ENCODE results near the gene ARFRP1. TPM values are rescaled to one million over a fixed set of nuclear protein-coding genes. Genes with fewer than 3 reads are reported as not detected.

Gene ARFRP1
- total RNA-seq = 51.0 and 53.8 TPM in 2 replicates
- long read RNA-seq, transcript ARFRP1-214 (8 exons, 2,559 nt) = major isoform, 7 of 37 reads
- long read RNA-seq, transcript ARFRP1-208 (7 exons, 2,974 nt) = minor isoform, 6 of 37 reads
- long read RNA-seq, partial matches to known transcripts = 2 of 37 reads
- long read RNA-seq, other reads (novel, unspliced or antisense) = 13 of 37 reads

DNA sequence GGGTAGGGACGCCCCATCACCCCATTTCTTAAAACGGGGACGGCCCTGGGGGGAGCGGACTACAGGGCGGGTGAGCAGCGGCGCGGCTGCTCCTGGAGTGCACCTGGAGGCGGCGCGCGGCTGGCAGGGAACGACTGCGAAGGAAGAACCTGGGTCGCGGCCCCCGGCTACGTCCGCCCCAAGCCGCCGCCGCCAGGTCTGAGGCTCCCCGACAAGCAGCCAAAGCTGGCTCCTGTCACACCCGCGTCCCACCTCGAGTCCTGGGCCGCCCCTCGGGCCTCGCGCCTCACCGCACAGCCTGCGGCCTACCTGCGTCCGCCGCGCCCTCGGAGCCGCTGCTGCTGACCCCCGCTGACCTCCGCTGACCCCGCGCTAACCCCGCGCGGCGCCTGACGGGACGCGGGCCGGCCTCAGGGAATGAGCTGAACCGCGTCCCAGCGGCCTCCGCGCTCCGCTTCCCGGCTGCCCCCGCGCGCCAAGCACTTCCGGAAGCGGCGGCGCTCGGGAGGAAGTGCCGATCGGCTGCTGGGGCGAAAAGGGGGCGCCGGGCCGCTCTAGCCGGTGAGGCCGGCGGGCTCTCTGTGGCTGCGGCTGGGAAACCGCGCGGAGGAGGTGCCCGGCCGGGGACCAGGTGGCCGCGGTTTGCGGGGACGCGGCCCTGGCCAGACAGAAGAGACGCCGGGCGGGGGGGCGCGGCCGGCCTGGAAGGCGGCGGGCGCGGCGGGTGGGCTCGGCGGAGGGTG, at the start of gene ARFRP1, which contains the start of gene ZGPAT:
ARFRP1 (minus strand) TSS at position 419 of the 743 bp plus-strand sequence. CDS start 885 bp downstream, outside the sequence.
ZGPAT (plus strand) TSS at position 482 of the 743 bp plus-strand sequence. CDS start 542 bp downstream, outside the sequence.
- Mint-ChIP-seq H3K27me3 (no peaks in the 10 kb centered on the region), H3K9me3 (ENCODE audit: low read depth) (peaks cover 5% of the 10 kb centered on the region), H3K4me1 (ENCODE audit: low read depth) (peaks cover 11% of the 10 kb centered on the region), H3K27ac (peak within 1 kb of the TSS; percentile 81), H3K36me3 (ENCODE audit: insufficient read depth) (peaks cover 28% of the 10 kb centered on the region), H3K4me3 (ENCODE audit: low read depth) (peak within 1 kb of the TSS; percentile 85)
- no peak for TF ChIP-seq CTCF (IDR thresholded peaks at IDR 0.05; ENCODE audit: unreplicated experiment)
- DNase-seq (ENCODE audit: low spot score, unreplicated experiment) = peak; percentile 80

- H3K4me1 Mint-ChIP-seq (ENCODE audit: low read depth) = no peaks in the 10 kb centered on the region
- H3K27ac Mint-ChIP-seq = peak overlapping the region; percentile 82
- no peak overlapping the region for H3K4me3 Mint-ChIP-seq (ENCODE audit: low read depth)
- no peak for TF ChIP-seq CTCF (IDR thresholded peaks at IDR 0.05; ENCODE audit: unreplicated experiment)
- H3K9me3 Mint-ChIP-seq (ENCODE audit: low read depth) = no peaks in the 10 kb centered on the region
- peaks cover 8% of the 10 kb centered on the region for H3K36me3 Mint-ChIP-seq (ENCODE audit: insufficient read depth)
- H3K27me3 Mint-ChIP-seq = no peaks in the 10 kb centered on the region
- no peak for DNase-seq (ENCODE audit: low spot score, unreplicated experiment)
Observed at GRCh38 chr20:63756648-63756991, 48.8 kb upstream of the ARFRP1 start.

DNA sequence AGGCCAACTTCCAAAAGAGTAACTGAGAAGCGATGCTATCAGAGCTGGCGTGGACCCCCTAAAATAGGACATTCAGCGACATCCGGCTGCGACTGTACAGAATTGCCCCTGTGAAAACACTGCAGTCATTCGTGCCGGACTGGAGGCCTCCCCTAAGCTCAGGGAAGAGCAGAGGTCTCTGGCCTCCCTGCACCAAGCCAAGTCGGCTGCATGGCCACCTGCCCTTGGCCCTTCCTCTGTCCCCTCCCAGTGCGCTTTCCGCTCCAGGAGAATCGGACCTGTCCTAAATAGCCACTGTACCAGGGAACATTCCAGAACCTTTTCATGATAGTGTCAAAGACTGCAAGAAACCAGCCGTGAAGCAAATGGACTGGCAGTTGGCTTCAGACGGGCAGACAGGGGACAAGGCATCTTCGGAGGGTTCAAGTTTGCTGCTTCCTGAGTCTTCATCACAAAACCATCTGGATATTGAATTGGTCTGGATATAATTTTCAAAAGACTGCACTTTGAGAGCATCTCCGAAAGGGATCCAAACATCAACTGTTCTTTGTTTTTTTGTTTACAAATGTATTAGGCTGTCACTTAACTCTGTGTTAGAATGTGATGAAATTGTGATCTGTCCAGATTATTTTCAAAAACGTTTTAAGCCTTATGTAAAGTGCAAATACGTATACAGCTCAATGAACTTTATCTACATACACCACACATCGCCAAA, 48.3 kb upstream of the ARFRP1 start:
- Mint-ChIP-seq H3K36me3 (ENCODE audit: insufficient read depth) (peaks cover 8% of the 10 kb centered on the region), H3K27me3 (no peaks in the 10 kb centered on the region), H3K4me1 (ENCODE audit: low read depth) (no peaks in the 10 kb centered on the region), H3K4me3 (ENCODE audit: low read depth) (no peak overlapping the region), H3K27ac (peak overlapping the region; percentile 82), H3K9me3 (ENCODE audit: low read depth) (no peaks in the 10 kb centered on the region)
- DNase-seq (ENCODE audit: low spot score, unreplicated experiment) = no peak
- no peak for TF ChIP-seq CTCF (IDR thresholded peaks at IDR 0.05; ENCODE audit: unreplicated experiment)

DNA sequence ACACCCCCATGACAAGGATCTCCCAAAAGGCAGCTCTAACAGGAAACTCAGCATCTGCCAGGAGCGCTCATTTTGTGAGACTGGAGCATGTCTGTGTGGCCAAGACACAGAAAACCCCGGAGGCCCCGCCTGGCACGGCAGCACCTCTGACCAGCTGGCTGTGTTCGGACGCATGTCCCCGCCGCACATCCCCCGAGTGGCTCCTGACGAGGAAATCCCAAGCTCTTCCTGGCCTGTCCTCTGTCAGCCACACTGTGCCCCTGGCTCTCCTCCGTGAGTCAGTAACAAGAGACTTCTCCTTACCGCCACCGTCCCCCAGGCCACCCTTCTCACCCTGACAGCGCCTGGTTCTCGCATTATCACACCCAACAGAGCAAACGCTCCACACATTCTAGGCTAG, 46.2 kb upstream of the ARFRP1 start:
- no peak overlapping the region for H3K4me3 Mint-ChIP-seq (ENCODE audit: low read depth)
- no peak for DNase-seq (ENCODE audit: low spot score, unreplicated experiment)
- no peak for TF ChIP-seq CTCF (IDR thresholded peaks at IDR 0.05; ENCODE audit: unreplicated experiment)
- H3K27me3 Mint-ChIP-seq = no peaks in the 10 kb centered on the region
- no peak overlapping the region for H3K27ac Mint-ChIP-seq
- no peaks in the 10 kb centered on the region for H3K9me3 Mint-ChIP-seq (ENCODE audit: low read depth)
- peaks cover 3% of the 10 kb centered on the region for H3K36me3 Mint-ChIP-seq (ENCODE audit: insufficient read depth)
- no peaks in the 10 kb centered on the region for H3K4me1 Mint-ChIP-seq (ENCODE audit: low read depth)

GRCh38 chr20:63753381-63753780, 45.6 kb upstream of the ARFRP1 start:
- DNase-seq (ENCODE audit: low spot score, unreplicated experiment) = no peak

More at GRCh38 chr20:63753381-63753780, 45.6 kb upstream of the ARFRP1 start:
- H3K36me3 Mint-ChIP-seq (ENCODE audit: insufficient read depth) = peaks cover 3% of the 10 kb centered on the region
- H3K9me3 Mint-ChIP-seq (ENCODE audit: low read depth) = no peaks in the 10 kb centered on the region
- H3K27ac Mint-ChIP-seq = no peak overlapping the region
- no peak overlapping the region for H3K4me3 Mint-ChIP-seq (ENCODE audit: low read depth)
- TF ChIP-seq CTCF (IDR thresholded peaks at IDR 0.05; ENCODE audit: unreplicated experiment) = no peak
- H3K4me1 Mint-ChIP-seq (ENCODE audit: low read depth) = no peaks in the 10 kb centered on the region
- H3K27me3 Mint-ChIP-seq = no peaks in the 10 kb centered on the region

Measured in progenitor cell of endocrine pancreas (in vitro differentiated cells).